Mammary epithelial cell (primary cell): ENCODE data around the gene HYAL2.

Source experiments
- CTCF ChIP-seq, 2 donors: IDR thresholded peaks in 1 of 2; conservative IDR thresholded peaks in 1 of 2; 2 replicates each; pipeline ENCODE4 v1.5.1; 2011 to 2012; ENCODE audit warnings: inconsistent platforms in 2 of 2, low read length in 2 of 2, mild to moderate bottlenecking in 2 of 2, control low read depth in 1 of 2, low read depth in 1 of 2; ENCODE audit not compliant: insufficient read depth in 1 of 2; ENCODE audit errors: extremely low read depth in 1 of 2
- EZH2 ChIP-seq: IDR thresholded peaks from 2 replicates; pipeline ENCODE4 v1.6.1; 2012; ENCODE audit warnings: low read length, inconsistent platforms, borderline replicate concordance

- TF ChIP-seq EZH2 (no peak), CTCF (conservative IDR thresholded peaks at IDR 0.05 in 1 of 2, IDR thresholded peaks at IDR 0.05 in 1 of 2; ENCODE audit: extremely low read depth in 1 of 2, insufficient read depth in 1 of 2, low read depth in 1 of 2, low read length in 2 of 2) (no peak)
These were observed 27.8 kb downstream of the HYAL2 start for GRCh38 chr3:50294492-50295403.
